GM19467 (cell line): ENCODE results near the gene HIVEP3.
"Not testable (repeated sequence)": the region's sequence is repeated elsewhere in the genome, so short reads cannot be mapped to it uniquely, and the experiment has no call there.

ENCODE experiments used
- ATAC-seq: cut with Tn5 transposase; IDR thresholded peaks from one replicate; pipeline ENCODE4 v1.9.1; 2021; ENCODE audit warnings: mild to moderate bottlenecking, moderate library complexity; ENCODE audit not compliant: unreplicated experiment

HIVEP3 gene

DNA sequence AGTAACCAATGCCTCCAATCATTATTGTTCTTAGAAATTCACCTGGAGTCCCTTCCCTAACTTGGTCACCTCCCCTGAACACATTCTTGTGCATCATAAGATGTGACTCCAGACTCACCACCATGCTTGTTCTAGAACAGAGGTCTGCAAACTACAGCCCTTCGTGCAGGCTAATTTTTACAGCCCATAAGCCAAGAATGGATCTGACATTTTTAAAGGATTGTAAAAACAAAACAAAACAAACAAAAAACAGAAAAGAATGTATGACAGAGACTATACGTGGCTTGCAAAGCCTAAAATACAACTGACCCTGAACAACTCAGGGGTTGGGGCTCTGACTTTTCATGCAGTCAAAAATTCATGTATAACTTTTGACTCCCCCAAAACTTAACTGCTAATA, 6.2 kb upstream of the HIVEP3 start:
- ATAC-seq = no peak

DNA sequence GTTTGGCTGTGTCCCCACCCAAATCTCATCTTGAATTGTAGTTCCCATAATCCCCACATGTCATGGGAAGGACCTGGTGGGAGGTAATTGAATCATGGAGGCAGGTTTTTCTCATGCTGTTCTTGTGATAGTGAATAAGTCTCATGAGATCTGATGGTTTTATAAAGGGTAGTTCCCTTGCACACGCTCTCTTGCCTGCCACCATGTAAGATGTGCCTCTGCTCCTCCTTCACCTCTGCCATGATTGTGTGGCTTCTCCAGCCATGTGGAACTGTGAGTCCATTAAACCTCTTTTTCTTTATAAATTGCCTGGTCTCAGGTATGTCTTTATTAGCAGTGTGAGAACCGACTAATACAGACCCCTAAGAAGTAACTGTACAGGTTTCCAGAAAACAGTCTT, 2.5 kb upstream of the HIVEP3 start:
- not testable (repeated sequence) for ATAC-seq

DNA sequence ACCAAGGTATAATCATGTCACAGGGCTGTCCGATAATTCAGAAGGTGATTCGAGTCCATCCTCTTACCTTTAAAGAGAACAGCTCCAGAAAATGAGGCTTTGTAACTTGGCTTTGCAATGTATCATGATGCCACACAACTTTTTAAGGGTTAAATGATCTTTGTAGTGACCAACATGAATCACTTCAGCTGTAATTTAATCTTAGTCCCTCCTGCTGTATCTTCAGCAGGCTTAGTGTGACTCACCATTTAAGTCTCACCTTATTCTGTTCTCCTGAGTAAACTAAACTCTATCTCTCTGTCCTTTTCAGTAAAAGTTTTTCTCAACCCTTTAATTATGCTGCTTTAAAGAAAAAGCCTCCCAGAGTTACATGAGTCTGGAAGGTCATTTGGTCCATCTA, 1.9 kb upstream of the HIVEP3 start:
- ATAC-seq = no peak

DNA sequence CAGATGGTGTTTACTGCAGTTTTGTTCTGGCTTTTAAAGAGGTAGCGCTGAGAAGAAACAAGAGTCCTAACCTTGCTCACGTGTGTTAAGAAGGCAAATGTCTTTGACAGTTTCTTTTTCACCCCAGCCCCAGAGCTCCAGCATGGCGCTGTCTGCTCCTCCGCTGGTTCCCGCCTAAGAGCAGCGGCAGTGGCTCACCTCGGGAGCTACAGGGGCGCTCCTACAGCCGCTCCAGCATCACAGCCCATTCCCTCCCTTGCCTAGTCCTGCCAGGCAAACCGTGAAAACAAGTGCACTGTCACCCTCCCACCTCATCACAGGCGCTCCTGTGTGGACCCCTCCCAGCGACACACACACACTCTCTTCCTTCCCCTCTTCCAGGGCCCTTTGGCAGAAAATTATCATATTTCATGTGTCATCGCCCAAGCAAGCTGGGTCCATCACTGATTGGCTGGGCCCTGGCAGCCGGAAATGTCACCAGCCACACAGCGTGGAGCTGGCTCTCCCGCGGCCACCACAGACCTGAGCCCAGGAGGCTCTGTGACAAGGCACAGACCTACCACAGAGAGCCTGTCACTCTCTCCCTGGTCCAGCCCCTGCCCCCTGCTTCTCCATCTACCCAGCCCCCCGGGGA, 1.2 kb upstream of the HIVEP3 start:
- ATAC-seq = peak; percentile 79

DNA sequence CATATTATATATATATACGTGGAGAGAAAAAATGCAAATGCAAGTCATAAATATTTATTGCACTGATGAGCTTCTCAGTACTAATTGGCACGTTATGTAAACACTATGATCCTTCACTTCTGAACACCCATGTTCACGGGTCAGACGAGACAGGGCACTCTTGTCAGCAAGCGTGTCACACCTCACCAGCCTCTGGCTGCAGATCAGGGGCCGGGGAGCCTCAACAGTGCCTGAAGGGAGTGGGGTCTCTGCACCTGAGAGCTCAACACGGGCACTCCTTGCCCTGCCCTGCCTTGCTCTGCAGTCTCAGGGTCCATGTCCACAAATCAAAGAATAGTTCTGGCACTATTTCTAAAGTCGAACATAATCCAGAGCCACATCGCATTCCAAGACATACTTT, 409 bp upstream of the HIVEP3 start:
- no peak for ATAC-seq

DNA sequence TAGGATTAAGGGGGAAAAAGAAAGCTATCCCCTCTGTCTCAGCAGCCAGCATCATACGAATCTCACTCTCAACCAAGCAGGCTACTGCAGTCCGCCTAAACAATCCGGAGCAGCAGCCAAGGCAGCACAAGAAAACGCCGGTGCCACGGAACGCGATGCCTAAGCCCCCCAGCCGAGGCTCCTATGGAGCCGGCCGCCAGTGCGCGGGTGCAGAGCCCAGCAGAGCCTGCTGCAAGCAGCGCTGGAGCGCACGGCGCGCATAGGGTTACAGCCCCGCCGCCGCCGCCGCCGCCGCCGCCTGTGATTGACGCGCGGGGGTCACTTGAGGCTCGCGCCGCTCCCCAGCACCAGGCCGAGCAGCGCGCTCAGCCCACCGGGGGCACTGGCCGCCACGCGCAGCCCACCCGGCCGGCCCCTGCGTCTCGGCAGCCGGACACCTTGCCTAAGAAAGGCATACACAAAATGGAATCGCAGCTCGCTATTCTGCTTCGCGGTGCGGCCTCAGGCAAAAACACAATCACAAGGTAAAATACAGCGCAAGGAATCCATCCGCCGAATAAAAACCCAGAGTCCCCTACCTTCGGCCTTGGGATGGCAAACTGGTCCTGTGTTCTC, 780 bp downstream of the HIVEP3 start:
- ATAC-seq = no peak

DNA sequence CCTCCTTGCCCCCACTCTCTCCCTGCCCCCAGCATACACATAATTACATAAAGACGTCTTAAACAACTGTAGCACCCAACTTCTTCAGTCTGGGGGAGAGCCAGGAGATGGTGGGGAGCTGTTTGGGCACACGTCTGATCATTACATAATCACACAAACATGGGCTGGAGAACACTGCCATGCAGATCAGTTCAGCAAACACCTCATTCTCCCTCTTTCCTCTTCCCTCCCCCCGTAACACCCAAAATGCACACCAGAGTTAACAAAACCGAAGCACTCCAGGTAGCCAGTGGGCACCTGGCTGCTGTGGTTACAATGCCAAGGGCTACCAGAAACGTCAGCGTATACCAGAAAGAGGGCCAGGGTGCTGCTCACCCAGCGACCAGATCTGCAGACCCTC, 1.6 kb downstream of the HIVEP3 start:
- no peak for ATAC-seq

DNA sequence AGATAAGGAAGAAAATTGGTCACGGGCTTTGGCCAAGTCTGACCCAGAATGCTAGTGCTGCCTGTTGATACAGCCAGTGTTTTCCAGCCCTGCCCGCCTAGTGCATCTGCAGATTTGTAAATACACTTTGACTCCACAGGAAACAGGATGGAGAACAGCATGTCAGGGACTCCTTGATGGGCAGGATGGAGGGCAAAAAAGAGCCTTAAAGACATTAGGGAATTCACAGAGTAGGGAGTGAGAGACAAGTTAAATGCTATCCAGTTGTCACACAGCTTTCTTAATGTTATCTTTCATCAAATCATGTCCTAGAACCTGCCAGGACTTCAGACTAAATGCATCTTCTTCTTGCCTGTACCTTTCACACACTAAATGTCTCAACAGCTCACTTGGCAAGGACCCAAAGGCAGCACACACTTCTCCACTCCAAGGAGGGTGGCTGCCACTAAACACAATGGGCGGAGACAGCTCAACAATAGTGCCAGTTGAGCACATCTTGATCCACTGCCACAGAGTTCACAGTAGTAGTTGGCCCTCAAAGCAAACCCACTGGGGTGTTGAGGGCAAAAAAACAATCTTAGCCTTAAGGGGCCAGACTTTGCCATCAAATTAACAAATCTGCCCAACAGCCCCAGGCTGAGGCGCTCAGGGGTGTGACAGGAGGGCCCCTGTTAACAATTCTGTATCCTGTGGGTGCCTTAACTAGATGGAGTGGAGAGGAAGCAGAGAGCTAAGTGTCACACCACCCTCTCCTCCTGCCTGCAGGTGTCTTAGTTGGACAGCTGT, 2.7 kb downstream of the HIVEP3 start:
- ATAC-seq = no peak

DNA sequence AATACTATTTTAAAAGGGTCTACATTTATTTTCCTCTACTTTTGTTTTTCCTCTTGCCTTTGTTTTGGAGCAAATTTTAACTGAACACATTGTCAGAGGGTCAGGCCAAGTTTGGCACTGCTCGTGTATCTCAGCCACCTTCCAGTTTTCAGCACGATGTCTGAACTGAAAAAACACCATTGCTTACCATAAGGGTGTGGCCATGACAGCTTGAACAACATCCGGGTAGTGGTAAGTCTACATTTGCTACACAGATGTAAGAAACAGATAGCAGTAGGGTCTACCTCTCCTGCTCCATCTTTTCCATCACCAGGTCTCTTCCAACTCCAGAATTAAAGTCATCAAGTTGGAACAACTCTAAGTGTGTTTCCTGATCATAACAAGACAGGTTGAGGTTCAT, 4.2 kb downstream of the HIVEP3 start:
- no peak for ATAC-seq

DNA sequence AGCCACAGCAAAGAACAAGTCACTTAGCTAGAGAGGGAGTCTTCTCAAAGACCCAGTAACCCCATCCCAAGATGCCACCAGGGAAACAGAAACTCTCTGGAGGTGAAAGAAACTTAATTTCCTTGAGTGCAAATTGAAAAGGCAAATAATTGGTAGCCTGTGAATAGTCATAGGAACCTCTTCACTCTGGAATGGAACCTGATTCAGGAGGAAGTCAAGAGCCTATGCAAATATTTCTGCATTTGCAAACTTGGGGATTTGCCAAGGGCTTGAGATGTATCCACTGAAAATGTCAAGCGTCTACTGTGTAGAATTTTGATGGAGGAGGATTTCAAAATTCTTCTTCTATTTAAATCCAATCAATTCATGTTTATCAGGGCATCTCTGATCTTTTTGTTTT, 5.7 kb downstream of the HIVEP3 start:
- ATAC-seq = no peak

DNA sequence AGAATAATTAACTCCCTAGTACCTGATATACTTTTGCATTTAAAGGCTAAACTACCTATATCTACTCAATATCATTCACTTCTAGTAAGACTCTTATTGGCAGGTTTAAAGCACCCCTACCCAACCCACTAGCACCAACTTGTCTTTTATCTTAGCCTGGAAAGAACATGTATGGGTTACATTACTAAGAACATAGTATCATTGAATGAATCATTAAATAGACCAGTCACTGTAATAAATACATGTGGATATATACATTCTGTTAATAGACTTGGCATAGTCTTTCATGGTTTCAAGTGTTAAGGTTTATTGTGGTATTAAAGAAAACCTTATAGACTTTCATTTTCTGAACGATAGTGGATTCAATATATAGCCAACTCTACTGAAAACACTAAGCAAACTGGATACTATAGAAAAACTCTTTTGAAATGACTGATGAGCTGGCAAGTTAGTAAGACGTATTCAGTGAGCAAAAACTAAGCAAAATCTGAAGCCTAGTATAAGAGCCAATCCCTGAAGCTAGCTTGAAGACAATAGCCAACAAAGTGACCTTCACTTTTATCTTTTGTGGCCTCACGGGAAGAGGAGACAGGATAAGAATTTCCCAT, 10.3 kb downstream of the HIVEP3 start:
- ATAC-seq = no peak

DNA sequence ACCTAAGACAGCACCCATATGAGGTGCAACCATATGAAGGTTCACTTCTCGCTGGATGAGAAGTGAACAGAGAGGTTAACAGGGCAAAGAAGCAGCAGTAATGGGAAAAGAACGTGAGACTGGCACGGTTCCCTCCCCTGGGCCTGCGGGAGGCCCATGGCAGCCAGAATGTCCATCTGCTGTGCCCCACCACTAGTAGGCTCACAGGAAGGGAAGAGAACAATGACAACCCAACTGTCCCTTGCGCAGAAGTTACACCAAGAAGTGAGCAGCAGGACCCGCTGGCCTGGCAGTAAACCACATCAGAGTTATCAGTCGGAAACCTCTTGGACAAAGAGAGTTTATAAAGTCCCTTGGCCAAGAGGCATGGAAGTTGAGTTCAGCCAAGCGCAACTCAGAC, 11.3 kb downstream of the HIVEP3 start:
- no peak for ATAC-seq

DNA sequence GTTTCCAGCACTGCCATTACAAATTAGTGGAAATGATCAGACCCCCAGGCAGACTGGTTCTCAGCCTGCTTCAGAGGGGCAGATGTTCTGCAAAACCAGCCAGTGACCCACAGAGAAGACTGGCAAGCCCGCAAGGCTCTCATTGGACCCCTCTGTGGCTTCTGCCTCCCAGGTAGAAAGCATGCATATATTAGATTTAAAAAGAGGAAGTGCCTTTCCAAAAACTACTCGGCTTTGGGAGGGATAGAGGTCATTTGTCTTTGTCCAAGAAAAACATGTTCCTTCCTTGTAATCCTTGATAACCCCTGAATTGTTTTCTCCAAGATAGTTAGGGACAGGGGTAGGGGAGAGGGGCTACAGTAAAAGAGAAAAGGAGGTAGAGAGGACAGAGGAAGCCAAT, 11.8 kb downstream of the HIVEP3 start:
- no peak for ATAC-seq

DNA sequence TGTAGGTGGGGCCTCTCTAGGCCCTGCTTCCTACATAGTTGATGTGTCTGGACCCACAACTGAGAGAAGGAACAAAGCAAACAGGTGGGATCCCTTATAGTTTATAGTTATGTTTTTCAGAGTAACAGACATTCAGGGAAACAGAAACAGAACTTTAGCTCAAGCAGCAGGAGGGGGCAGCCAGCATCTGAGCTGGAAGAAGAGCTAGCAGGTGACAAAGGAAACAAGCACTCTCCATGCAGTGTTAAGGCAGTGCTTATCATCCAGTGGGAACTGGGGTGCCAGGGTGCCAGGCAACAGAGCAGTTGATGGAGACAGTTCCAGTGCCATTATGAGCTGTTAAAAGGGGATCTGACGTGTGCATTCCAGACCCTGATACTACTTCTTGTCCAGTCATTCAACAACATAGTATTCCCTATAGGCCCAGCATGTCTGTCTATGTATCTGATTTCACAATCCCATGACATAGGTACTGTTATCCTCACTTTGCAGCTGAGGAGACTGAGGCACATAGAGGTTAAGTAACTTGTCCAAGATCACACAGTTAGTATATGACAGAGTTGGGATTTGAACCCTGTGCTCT, 13.5 kb downstream of the HIVEP3 start:
- ATAC-seq = no peak

DNA sequence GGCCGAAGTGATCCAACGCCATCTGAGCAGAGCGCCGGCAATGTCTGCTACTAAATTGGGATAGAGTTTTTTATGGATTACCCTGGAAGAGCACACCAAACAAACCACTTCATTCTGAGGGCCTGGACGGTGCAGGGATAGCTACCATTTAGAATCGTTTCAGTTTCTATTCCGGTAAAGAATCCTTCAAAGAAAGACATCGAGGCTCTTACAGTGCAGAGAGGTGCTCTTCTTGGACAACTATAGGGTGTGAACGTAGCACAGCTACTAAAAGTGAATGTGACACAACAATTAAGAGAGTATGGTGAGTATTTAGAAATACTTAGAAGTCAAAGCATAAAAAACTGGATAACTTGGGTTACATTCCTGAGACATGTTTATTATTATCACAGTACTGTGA, 16.1 kb downstream of the HIVEP3 start:
- no peak for ATAC-seq

DNA sequence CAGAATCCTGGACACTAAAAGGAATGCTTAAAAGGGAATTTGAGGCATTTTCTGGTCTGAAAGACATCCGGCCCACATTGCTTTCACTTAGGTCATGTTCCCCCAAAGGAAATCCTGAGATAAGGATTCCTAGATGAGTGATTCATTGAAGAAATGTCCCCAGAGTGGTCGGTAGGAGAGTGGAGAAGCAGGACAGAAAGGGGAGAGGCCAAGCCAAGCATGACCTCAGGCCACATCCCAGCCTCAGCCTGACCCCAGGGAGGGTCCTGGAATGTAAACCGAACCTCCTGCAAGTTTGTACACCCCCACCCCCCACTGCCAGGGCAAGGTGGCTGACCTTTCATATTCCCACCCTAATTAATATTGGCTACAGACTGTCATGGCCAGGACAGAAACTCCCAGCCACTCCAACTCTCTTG, 16.6 kb downstream of the HIVEP3 start:
- no peak for ATAC-seq

DNA sequence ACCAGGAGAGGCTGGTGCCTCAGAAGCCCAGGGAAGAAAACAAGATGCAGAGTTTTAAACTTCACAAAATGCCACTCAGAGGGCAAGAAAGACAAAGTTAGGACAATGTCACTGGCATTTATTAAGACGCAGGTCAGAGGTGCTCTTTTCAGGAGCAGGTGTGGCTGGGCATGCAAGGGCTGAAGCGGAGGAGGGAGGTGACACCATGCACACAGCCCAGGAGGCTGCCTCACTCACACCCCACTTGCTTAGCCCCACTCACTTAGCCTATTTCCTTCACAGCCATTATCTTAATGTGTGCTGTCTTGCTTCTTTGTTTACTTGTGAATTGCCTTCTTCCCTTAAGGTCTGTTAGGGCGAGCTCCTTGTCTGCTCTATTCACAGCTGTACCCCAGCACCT, 17.2 kb downstream of the HIVEP3 start:
- no peak for ATAC-seq

DNA sequence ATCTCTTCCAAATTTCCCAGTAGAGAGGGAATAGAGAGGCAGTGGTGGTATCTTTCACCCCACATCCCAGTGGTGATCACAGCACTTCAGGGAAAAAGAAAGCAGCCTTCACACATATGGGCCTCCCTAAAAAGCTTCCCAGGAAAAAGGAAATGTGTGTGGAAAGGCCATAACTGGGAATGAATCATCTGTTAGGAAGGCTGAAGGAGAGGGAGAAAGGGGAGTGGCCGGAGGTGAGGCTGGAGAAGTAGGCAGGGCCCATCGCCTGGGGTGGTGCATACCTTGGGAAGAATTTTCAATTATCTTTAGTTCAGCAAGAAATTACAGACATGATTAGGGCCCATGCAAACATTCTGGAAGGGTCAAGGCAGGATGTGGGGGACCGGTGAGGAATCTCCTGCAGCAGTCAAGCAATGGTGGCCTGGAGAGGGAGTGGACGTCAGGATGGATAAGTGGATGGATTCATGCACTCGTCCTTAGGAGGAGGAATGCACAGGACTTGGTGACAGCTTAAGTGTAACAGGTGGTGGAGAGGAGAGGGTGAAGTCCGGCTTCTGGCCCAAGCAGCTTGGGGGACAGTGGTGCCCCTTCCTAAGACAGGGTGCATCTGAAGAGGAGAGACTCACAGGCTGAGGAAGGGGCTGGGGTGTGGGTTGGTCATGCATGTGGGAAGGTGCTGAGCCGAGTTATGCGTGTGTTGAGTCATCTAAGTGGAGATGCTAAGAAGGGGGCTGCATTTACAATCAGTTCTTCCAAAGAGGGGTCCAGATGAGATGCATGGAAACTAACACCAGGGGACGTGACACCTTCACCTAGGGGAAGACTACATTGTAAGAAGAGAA, 17.9 kb downstream of the HIVEP3 start:
- no peak for ATAC-seq

DNA sequence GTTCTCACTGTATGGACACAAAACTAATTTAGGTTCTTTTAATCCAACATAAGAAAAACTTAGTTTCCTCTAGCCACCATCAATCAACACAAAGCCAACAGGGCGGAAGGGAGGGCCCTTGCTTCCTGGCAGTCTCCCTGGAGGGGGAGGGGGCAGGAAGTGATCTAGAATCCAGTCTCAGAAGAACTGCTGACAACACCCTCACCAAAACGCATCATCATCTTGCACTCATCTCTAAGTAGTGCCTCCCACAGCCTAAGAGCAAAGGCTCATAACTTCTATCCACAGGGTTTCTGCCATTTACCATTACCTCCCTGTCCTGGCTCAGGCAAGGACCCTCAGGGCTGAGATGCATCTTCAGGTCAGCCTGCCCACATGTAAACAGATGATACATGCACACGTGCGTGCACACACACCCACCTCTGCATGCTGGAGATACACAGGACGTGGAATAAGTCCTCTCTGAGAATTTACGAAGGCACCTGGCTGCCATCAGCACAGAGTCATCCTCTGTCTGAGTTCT, 20.5 kb downstream of the HIVEP3 start:
- no peak for ATAC-seq

DNA sequence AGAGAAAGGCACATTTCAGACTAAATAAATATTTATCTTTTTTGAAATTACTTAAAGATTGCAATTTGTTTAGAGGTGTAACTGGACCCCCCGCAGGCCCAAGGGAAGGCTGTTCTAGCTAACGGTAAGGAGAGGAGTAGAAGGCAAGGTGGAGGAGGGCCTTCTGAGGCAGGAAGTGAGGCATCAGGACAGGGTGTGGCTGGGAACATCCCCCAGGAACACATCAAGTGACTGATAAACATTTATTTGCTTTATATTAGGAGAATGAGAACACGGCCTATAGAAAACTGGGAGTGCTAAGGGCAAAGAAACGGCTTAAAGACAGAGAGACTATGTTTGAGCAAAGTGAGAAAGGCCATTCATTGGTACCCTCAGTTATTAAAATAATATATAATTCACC, 23.2 kb downstream of the HIVEP3 start:
- no peak for ATAC-seq
